SK-N-SH treated with all-trans-retinoic acid at 6 μM for 48 hours (cell line): Measurements from ENCODE around the gene SLC34A3.

ENCODE experiments used
- ARNTL ChIP-seq: fragments of 450-650 bp; formaldehyde crosslinking; IDR thresholded peaks from 2 replicates; pipeline ENCODE4 v1.5.0; 2020; ENCODE audit warnings: low read depth, mild to moderate bottlenecking, moderate library complexity, borderline replicate concordance
- CSDC2 ChIP-seq: fragments of 250-450 bp; sonication (Bioruptor Pico); IDR thresholded peaks from 2 replicates; pipeline ENCODE4 v1.5.0; 2020; ENCODE audit warnings: mild to moderate bottlenecking, moderate library complexity
- ESRRG ChIP-seq: fragments of 250-450 bp; sonication (Bioruptor Pico); IDR thresholded peaks from 2 replicates; pipeline ENCODE4 v1.6.1; 2021; ENCODE audit warnings: mild to moderate bottlenecking
- ISL1 ChIP-seq: fragments of 250-450 bp; sonication (Bioruptor Pico); IDR thresholded peaks from 2 replicates; pipeline ENCODE4 v2.1.2; 2022; ENCODE audit warnings: mild to moderate bottlenecking, moderate library complexity
- ZC3H10 ChIP-seq: fragments of 250-450 bp; sonication (Bioruptor Pico); IDR thresholded peaks from 2 replicates; pipeline ENCODE4 v1.5.1; 2021; ENCODE audit warnings: mild to moderate bottlenecking, moderate library complexity
- ZFP3 ChIP-seq: fragments of 250-450 bp; sonication (Bioruptor Pico); IDR thresholded peaks from 2 replicates; pipeline ENCODE4 v1.5.0; 2020; ENCODE audit warnings: mild to moderate bottlenecking, moderate library complexity
- ZFP30 ChIP-seq: fragments of 450-650 bp; formaldehyde crosslinking; IDR thresholded peaks from 2 replicates; pipeline ENCODE4 v1.5.0; 2022; ENCODE audit warnings: mild to moderate bottlenecking, moderate library complexity
- ZNF70 ChIP-seq: fragments of 450-650 bp; formaldehyde crosslinking; IDR thresholded peaks from 2 replicates; pipeline ENCODE4 v1.5.0; 2020; ENCODE audit warnings: mild to moderate bottlenecking, moderate library complexity
- TF ChIP-seq, protein P1 (sequence below): fragments of 250-450 bp; sonication (Bioruptor Pico); IDR thresholded peaks from 2 replicates; pipeline ENCODE4 v1.8.0; 2020; ENCODE audit warnings: mild to moderate bottlenecking, moderate library complexity, borderline replicate concordance
- TF ChIP-seq, protein P2 (sequence below): fragments of 250-450 bp; sonication (Bioruptor Pico); IDR thresholded peaks from 2 replicates; pipeline ENCODE4 v1.5.0; 2020; ENCODE audit warnings: mild to moderate bottlenecking, moderate library complexity
- TF ChIP-seq, protein P3 (sequence below): fragments of 250-450 bp; sonication (Bioruptor Pico); IDR thresholded peaks from 2 replicates; pipeline ENCODE4 v1.8.0; 2021; ENCODE audit warnings: low read depth, mild to moderate bottlenecking, moderate library complexity, borderline replicate concordance

- TF ChIP-seq CSDC2 (CRISPR knock-in tag) (no peak), ESRRG (CRISPR knock-in tag) (no peak), ARNTL (no peak), ZNF70 (CRISPR knock-in tag) (no peak), ZC3H10 (CRISPR knock-in tag) (no peak), ZFP30 (CRISPR knock-in tag) (no peak), ZFP3 (CRISPR knock-in tag) (no peak), ISL1 (CRISPR knock-in tag) (no peak)
- TF ChIP-seq, protein P1, sequence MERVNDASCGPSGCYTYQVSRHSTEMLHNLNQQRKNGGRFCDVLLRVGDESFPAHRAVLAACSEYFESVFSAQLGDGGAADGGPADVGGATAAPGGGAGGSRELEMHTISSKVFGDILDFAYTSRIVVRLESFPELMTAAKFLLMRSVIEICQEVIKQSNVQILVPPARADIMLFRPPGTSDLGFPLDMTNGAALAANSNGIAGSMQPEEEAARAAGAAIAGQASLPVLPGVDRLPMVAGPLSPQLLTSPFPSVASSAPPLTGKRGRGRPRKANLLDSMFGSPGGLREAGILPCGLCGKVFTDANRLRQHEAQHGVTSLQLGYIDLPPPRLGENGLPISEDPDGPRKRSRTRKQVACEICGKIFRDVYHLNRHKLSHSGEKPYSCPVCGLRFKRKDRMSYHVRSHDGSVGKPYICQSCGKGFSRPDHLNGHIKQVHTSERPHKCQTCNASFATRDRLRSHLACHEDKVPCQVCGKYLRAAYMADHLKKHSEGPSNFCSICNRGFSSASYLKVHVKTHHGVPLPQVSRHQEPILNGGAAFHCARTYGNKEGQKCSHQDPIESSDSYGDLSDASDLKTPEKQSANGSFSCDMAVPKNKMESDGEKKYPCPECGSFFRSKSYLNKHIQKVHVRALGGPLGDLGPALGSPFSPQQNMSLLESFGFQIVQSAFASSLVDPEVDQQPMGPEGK (CRISPR knock-in tag): no peak
- TF ChIP-seq, protein P2, sequence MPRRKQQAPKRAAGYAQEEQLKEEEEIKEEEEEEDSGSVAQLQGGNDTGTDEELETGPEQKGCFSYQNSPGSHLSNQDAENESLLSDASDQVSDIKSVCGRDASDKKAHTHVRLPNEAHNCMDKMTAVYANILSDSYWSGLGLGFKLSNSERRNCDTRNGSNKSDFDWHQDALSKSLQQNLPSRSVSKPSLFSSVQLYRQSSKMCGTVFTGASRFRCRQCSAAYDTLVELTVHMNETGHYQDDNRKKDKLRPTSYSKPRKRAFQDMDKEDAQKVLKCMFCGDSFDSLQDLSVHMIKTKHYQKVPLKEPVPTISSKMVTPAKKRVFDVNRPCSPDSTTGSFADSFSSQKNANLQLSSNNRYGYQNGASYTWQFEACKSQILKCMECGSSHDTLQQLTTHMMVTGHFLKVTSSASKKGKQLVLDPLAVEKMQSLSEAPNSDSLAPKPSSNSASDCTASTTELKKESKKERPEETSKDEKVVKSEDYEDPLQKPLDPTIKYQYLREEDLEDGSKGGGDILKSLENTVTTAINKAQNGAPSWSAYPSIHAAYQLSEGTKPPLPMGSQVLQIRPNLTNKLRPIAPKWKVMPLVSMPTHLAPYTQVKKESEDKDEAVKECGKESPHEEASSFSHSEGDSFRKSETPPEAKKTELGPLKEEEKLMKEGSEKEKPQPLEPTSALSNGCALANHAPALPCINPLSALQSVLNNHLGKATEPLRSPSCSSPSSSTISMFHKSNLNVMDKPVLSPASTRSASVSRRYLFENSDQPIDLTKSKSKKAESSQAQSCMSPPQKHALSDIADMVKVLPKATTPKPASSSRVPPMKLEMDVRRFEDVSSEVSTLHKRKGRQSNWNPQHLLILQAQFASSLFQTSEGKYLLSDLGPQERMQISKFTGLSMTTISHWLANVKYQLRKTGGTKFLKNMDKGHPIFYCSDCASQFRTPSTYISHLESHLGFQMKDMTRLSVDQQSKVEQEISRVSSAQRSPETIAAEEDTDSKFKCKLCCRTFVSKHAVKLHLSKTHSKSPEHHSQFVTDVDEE (CRISPR knock-in tag): no peak
- TF ChIP-seq, protein P3, sequence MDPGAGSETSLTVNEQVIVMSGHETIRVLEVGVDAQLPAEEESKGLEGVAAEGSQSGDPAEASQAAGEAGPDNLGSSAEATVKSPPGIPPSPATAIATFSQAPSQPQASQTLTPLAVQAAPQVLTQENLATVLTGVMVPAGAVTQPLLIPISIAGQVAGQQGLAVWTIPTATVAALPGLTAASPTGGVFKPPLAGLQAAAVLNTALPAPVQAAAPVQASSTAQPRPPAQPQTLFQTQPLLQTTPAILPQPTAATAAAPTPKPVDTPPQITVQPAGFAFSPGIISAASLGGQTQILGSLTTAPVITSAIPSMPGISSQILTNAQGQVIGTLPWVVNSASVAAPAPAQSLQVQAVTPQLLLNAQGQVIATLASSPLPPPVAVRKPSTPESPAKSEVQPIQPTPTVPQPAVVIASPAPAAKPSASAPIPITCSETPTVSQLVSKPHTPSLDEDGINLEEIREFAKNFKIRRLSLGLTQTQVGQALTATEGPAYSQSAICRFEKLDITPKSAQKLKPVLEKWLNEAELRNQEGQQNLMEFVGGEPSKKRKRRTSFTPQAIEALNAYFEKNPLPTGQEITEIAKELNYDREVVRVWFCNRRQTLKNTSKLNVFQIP (CRISPR knock-in tag): no peak
Measured at GRCh38 chr9:137268538-137269201, 38.0 kb downstream of the SLC34A3 start.
